ENCODE data around the gene ATP1A2.
"Not testable (repeated sequence)": the region's sequence is repeated elsewhere in the genome, so short reads cannot be mapped to it uniquely, and the experiment has no call there.

ATP1A2 gene

GRCh38 chr1:160101717-160102522 lies 13.6 kb upstream of the ATP1A2 start:
- DNase-seq = no peak

- no peak for DNase-seq
Measured at GRCh38 chr1:160103658-160104408, 11.7 kb upstream of the ATP1A2 start.

GRCh38 chr1:160104486-160104885 lies 11.1 kb upstream of the ATP1A2 start:
- DNase-seq = peak; percentile 14

- no peak for DNase-seq
Measured at GRCh38 chr1:160105155-160105554, 10.4 kb upstream of the ATP1A2 start.

DNA sequence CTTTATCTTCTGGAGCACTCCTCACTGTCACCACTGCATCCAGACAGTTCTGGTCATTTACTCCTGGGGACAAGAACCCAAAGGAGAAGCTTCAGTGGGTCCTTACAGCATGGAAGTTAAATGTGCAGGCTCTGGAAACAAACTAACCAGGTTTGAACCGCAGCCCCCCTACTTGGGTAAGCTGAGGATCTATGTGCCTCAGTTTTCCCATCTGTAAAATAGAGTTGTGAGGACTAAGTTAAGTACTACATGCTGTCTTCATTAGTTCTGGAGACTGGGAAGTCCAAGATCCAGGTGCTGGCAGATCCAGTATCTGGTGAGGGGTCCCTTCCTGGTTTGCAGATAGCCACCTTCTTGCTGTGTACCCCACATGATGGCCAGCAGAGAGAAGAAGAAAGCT lies 8.0 kb upstream of the ATP1A2 start:
- DNase-seq = no peak

GRCh38 chr1:160108888-160109662 lies 6.5 kb upstream of the ATP1A2 start:
- DNase-seq = peak; percentile 18

DNA sequence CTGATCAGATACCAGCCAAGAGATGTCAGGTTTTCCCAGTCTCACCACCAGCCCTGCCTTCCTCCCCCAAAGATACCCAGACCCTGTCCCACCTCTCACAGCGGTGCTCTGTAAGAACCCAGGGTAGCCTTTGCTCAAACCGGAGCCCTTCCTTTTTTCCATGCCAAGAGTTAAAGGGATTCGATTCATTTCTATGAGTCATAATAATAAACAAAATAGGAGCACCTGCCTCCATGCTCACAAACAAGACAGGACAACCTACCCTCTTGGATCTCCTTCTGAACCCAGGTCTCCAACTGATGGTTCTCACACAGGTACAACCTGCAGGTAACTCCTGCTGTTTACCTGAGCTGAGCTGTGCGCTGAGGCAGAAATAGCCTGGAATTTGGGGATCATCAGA lies 5.9 kb upstream of the ATP1A2 start:
- no peak for DNase-seq

GRCh38 chr1:160111462-160111861 lies 4.1 kb upstream of the ATP1A2 start:
- not testable (repeated sequence) for DNase-seq

DNA sequence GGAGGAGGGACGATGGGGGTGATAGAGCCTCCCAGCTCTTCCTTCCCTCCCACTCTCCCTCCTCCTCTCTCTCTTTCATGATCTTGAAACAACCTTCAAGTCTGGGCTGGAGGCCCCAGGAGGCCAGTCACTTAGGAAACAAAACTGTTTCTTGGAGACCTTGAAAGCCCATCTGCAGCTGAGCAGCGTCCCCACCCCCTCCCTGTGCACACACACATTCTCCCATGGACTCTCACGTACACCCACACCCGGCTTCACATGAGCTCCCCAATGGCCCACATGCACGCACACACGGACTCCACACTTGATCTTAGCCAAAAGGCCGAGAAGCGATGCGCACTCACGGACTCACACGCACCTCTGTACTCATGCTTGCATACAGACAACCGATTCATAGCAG lies 3.2 kb upstream of the ATP1A2 start:
- DNase-seq = no peak

DNA sequence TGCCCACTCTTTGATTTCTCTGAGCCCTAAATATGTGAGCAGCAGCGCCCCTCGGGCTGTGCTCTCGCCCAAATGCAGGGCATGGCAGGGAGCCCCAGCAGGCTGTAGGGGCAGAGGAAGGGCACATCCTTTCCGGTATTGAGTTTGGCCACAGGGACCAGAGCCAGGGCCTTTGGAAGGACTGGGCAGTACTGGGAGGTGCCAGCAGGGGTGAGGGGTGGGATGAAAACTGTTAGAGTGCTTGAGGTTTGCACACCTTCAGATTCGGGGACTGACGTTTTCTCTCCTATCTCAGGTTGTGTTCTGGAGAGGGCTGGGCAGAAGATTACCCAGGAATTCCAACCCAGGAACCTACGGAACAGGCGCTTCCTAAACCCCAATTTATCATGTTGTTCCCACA lies 2.2 kb upstream of the ATP1A2 start:
- DNase-seq = no peak

DNA sequence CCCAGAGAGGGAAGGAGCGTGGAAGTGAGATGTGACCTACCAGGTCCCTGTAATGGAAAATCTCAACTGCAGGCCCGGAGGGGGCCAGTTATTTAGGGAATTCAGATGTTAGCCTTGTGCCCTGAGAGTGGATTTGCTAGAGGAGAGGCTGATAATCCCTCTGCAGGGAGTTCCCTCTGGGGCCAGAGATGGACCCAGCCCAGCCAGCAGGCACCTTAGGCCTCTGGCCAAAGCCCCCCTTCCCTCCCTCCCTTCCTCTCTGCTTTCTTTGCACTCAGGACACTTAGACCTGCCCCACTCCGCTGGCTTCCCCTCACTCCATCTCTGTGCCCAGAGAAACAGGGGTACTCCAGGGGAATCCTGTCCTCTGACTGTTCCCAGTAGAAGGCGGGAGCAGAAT lies 1.5 kb upstream of the ATP1A2 start:
- no peak for DNase-seq

- no peak for DNase-seq
Measured at GRCh38 chr1:160116283-160117147, 956 bp downstream of the ATP1A2 start.

- no peak for DNase-seq
Measured at GRCh38 chr1:160117300-160117699, 1.7 kb downstream of the ATP1A2 start.

GRCh38 chr1:160117709-160118183 lies 2.2 kb downstream of the ATP1A2 start:
- DNase-seq = no peak

GRCh38 chr1:160118928-160119327 lies 3.4 kb downstream of the ATP1A2 start:
- no peak for DNase-seq

- no peak for DNase-seq
Measured at GRCh38 chr1:160120797-160121196, 5.2 kb downstream of the ATP1A2 start.

GRCh38 chr1:160121388-160121787 lies 5.8 kb downstream of the ATP1A2 start:
- no peak for DNase-seq

- DNase-seq = no peak
Measured at GRCh38 chr1:160122978-160123495, 7.5 kb downstream of the ATP1A2 start.

DNA sequence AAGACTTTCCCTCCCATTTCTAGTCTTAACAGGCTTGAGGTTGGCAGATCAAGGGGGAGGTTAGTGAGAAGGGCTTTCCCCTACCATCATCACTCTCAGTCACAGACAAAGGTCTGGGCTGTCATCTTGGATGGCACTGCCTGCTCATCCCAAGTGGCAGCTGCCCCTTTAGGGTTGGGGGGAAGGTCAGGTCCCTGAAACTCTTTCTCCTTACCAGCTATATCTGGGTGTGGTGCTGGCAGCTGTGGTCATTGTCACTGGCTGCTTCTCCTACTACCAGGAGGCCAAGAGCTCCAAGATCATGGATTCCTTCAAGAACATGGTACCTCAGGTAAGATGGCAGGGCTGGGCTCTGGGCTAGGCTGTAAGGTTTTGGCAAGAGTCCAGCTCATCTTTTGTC lies 8.2 kb downstream of the ATP1A2 start:
- DNase-seq = no peak

- no peak for DNase-seq
Measured at GRCh38 chr1:160124705-160125478, 9.3 kb downstream of the ATP1A2 start.

DNA sequence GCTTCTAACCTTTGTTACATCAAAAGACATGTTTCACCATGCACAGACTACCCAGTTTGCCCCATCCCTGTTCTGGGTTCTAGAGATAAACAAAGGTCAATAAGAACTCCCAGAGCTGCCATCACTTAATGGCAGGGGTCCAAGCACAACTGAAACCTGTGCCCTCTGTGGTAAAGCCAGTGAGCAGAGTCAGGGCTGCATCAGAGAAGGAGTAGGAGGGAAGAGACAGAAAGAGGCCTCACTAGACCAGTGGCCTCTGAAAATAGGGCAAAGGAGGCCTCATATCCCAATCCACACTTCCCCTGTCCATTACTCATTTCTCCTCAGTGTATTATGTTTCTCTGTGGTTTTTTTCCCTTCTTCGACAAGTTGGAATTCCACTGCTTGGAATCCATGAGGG lies 10.2 kb downstream of the ATP1A2 start:
- DNase-seq = no peak

Measured in CD4-positive, alpha-beta T cell treated with Interferon gamma for 1 hour (primary cell).